HG03097 (cell line): ENCODE results near the gene SULT1C3.

ENCODE experiments used
- ATAC-seq: cut with Tn5 transposase; IDR thresholded peaks from one replicate; pipeline ENCODE4 v1.9.1; 2021; ENCODE audit not compliant: unreplicated experiment, low FRiP score

The SULT1C3 gene

GRCh38 chr2:108297436-108298141 lies 57.8 kb downstream of the SULT1C3 start:
- no peak for ATAC-seq

DNA sequence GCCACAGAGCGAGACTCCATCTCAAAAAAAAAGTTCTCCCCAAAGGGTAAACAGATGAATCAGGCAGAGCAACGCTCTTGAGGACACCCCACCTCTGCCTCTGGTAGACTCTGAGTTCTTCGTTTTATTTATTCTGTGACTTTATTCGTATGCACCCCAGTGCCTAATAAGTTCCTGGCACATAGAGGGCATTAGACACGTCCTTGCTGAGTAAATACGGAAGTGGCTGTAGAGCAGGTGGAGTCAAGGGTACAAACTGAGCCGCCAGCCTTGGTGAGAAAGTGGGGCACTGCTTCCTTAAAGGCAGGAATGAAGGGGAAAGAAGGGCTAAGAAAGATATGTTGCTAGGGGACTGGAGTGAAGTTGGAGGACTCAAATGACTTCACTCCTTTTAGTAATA lies 61.8 kb downstream of the SULT1C3 start:
- no peak for ATAC-seq

GRCh38 chr2:108304975-108305374 lies 65.2 kb downstream of the SULT1C3 start:
- ATAC-seq = peak; percentile 68

- ATAC-seq = no peak
These were observed 66.1 kb downstream of the SULT1C3 start for GRCh38 chr2:108305901-108306300.

DNA sequence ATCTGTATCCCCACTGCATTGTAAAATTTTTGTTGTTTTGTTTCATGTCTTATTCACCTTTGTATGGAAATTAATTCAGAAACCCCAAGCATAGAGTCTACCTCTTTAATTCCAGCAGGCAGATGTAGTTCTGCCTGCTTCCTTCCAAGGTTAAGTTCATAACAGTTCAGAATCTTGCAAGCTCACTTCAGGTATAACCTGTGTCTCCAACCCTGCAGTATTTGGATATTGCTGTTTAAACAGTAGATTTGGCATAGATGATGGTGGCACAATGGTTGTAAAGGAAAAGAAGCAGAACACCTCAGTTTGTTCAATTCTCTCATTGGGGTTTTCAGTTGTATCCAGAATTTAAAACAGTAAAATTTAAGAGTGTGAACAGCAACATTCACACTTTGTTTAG lies 70.1 kb downstream of the SULT1C3 start:
- no peak for ATAC-seq
